ENCODE results near the gene MAML3.

The MAML3 gene

DNA sequence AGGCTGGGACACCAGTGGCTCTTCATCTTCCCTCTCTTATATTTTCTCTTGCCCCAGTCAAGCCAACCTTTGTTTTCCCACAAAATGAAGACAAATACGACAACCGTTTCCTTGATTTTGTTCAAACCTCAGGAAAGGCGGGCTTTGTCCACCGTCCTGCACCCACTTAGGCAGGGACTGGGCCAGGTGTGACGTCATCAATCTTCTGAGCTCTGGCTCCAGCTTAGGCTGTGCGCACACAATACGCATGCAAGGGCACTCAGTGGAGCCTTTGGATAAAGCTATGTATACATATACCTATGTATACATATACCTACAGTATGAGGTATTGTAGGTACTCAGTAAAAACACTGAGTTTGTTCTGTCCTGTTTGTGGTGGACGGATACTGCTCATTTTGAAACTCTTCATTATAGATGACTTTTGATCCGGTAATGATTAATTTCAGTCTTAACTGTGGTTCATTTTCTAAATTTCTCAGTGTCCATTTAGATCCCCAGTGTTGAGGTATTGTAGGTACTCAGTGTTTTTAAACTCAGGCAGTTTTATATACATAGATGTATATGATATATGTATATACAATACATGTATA, 293.5 kb downstream of the MAML3 start:
- ATAC-seq (ENCODE audit: low read depth) (no peak), DNase-seq (ENCODE audit: low spot score) (no peak)
- Histone ChIP-seq H3K9me3 (ENCODE audit: severe bottlenecking) (peaks cover 6% of the 10 kb centered on the region), H3K4me3 (ENCODE audit: severe bottlenecking) (no peak overlapping the region), H3K4me1 (ENCODE audit: insufficient read depth, poor library complexity, severe bottlenecking) (peaks cover 6% of the 10 kb centered on the region), H3K36me3 (ENCODE audit: low read depth) (no peaks in the 10 kb centered on the region), H3K27me3 (ENCODE audit: insufficient read depth, poor library complexity, severe bottlenecking) (no peaks in the 10 kb centered on the region), H3K27ac (ENCODE audit: poor library complexity, severe bottlenecking) (no peak overlapping the region)
- TF ChIP-seq, protein P1, sequence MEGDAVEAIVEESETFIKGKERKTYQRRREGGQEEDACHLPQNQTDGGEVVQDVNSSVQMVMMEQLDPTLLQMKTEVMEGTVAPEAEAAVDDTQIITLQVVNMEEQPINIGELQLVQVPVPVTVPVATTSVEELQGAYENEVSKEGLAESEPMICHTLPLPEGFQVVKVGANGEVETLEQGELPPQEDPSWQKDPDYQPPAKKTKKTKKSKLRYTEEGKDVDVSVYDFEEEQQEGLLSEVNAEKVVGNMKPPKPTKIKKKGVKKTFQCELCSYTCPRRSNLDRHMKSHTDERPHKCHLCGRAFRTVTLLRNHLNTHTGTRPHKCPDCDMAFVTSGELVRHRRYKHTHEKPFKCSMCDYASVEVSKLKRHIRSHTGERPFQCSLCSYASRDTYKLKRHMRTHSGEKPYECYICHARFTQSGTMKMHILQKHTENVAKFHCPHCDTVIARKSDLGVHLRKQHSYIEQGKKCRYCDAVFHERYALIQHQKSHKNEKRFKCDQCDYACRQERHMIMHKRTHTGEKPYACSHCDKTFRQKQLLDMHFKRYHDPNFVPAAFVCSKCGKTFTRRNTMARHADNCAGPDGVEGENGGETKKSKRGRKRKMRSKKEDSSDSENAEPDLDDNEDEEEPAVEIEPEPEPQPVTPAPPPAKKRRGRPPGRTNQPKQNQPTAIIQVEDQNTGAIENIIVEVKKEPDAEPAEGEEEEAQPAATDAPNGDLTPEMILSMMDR (IDR thresholded peaks at IDR 0.05; ENCODE audit: poor library complexity, severe bottlenecking) = no peak

GRCh38 chr4:139859876-139860275, 294.1 kb downstream of the MAML3 start:
- no peak for DNase-seq (ENCODE audit: low spot score)

GRCh38 chr4:139858436-139859205, 295.4 kb downstream of the MAML3 start:
- Histone ChIP-seq H3K27ac (ENCODE audit: poor library complexity, severe bottlenecking) (no peak overlapping the region), H3K27me3 (ENCODE audit: insufficient read depth, poor library complexity, severe bottlenecking) (no peaks in the 10 kb centered on the region), H3K4me1 (ENCODE audit: insufficient read depth, poor library complexity, severe bottlenecking) (no peaks in the 10 kb centered on the region), H3K36me3 (ENCODE audit: low read depth) (no peaks in the 10 kb centered on the region), H3K4me3 (ENCODE audit: severe bottlenecking) (no peak overlapping the region), H3K9me3 (ENCODE audit: severe bottlenecking) (no peaks in the 10 kb centered on the region)
- DNase-seq (ENCODE audit: low spot score) (no peak), ATAC-seq (ENCODE audit: low read depth) (no peak)
- TF ChIP-seq, protein P1 (IDR thresholded peaks at IDR 0.05; ENCODE audit: poor library complexity, severe bottlenecking) = no peak

More at GRCh38 chr4:139859876-139860275, 294.1 kb downstream of the MAML3 start:
- Histone ChIP-seq H3K27ac (ENCODE audit: poor library complexity, severe bottlenecking) (no peak overlapping the region), H3K9me3 (ENCODE audit: severe bottlenecking) (peaks cover 6% of the 10 kb centered on the region), H3K4me3 (ENCODE audit: severe bottlenecking) (no peak overlapping the region), H3K36me3 (ENCODE audit: low read depth) (no peaks in the 10 kb centered on the region), H3K4me1 (ENCODE audit: insufficient read depth, poor library complexity, severe bottlenecking) (peaks cover 3% of the 10 kb centered on the region), H3K27me3 (ENCODE audit: insufficient read depth, poor library complexity, severe bottlenecking) (no peaks in the 10 kb centered on the region)
- TF ChIP-seq, protein P1 (IDR thresholded peaks at IDR 0.05; ENCODE audit: poor library complexity, severe bottlenecking) = no peak
- no peak for ATAC-seq (ENCODE audit: low read depth)

GRCh38 chr4:139857977-139858376, 296.0 kb downstream of the MAML3 start:
- Histone ChIP-seq H3K27ac (ENCODE audit: poor library complexity, severe bottlenecking) (no peak overlapping the region), H3K4me1 (ENCODE audit: insufficient read depth, poor library complexity, severe bottlenecking) (no peaks in the 10 kb centered on the region)

More at GRCh38 chr4:139857977-139858376, 296.0 kb downstream of the MAML3 start:
- TF ChIP-seq, protein P1 (IDR thresholded peaks at IDR 0.05; ENCODE audit: poor library complexity, severe bottlenecking) = no peak
- ATAC-seq (ENCODE audit: low read depth) (no peak), DNase-seq (ENCODE audit: low spot score) (no peak)
- Histone ChIP-seq H3K4me3 (ENCODE audit: severe bottlenecking) (no peak overlapping the region), H3K27me3 (ENCODE audit: insufficient read depth, poor library complexity, severe bottlenecking) (no peaks in the 10 kb centered on the region), H3K9me3 (ENCODE audit: severe bottlenecking) (no peaks in the 10 kb centered on the region), H3K36me3 (ENCODE audit: low read depth) (no peaks in the 10 kb centered on the region)

Measured in RWPE2 (cell line).